KOPT-K1 (cell line): Measurements from ENCODE around the gene MTHFD2L.
"Not testable (repeated sequence)": the region's sequence is repeated elsewhere in the genome, so short reads cannot be mapped to it uniquely, and the experiment has no call there.

Experiments
- H3K27ac ChIP-seq: fragments of 200-600 bp; sonication (generic); 2 replicates; pipeline ENCODE4 v1.5.1; 2016; ENCODE audit warnings: antibody characterized with exemption, mild to moderate bottlenecking, low read depth, low read length; ENCODE audit not compliant: poor library complexity, severe bottlenecking
- H3K36me3 ChIP-seq: fragments of 200-600 bp; sonication (generic); 2 replicates; pipeline ENCODE4 v1.5.1; 2017; ENCODE audit warnings: antibody characterized with exemption, mild to moderate bottlenecking, low read length, moderate library complexity; ENCODE audit not compliant: insufficient read depth
- H3K9me3 ChIP-seq: fragments of 200-600 bp; sonication (generic); 2 replicates; pipeline ENCODE4 v1.5.1; 2017; ENCODE audit warnings: antibody characterized with exemption, low read length, mild to moderate bottlenecking; ENCODE audit not compliant: insufficient read depth, poor library complexity, severe bottlenecking

Gene MTHFD2L

GRCh38 chr4:74121643-74122579 is 36.0 kb upstream of the MTHFD2L start:
- H3K36me3 ChIP-seq: no peaks in the 10 kb centered on the region
- H3K9me3 ChIP-seq: no peaks in the 10 kb centered on the region
- H3K27ac ChIP-seq: no peak overlapping the region

- Histone ChIP-seq H3K36me3 (no peaks in the 10 kb centered on the region), H3K9me3 (no peaks in the 10 kb centered on the region), H3K27ac (no peak overlapping the region)
These were observed 34.7 kb upstream of the MTHFD2L start for GRCh38 chr4:74123065-74123728.

GRCh38 chr4:74125029-74125428 is 32.9 kb upstream of the MTHFD2L start:
- H3K9me3 ChIP-seq: no peaks in the 10 kb centered on the region
- H3K36me3 ChIP-seq: no peaks in the 10 kb centered on the region
- H3K27ac ChIP-seq: no peak overlapping the region

GRCh38 chr4:74127745-74128144 is 30.2 kb upstream of the MTHFD2L start:
- Histone ChIP-seq H3K9me3 (no peaks in the 10 kb centered on the region), H3K36me3 (no peaks in the 10 kb centered on the region), H3K27ac (no peak overlapping the region)

- H3K9me3 ChIP-seq, H3K27ac ChIP-seq, H3K36me3 ChIP-seq: not testable (repeated sequence)
These were observed 27.1 kb upstream of the MTHFD2L start for GRCh38 chr4:74130843-74131242.

GRCh38 chr4:74132188-74132587 is 25.7 kb upstream of the MTHFD2L start:
- H3K9me3 ChIP-seq, H3K27ac ChIP-seq, H3K36me3 ChIP-seq: not testable (repeated sequence)

GRCh38 chr4:74132944-74133343 is 25.0 kb upstream of the MTHFD2L start:
- Histone ChIP-seq H3K36me3 (no peaks in the 10 kb centered on the region), H3K27ac (no peak overlapping the region), H3K9me3 (peaks cover 6% of the 10 kb centered on the region)

GRCh38 chr4:74133786-74134499 is 24.0 kb upstream of the MTHFD2L start:
- Histone ChIP-seq H3K9me3 (peaks cover 6% of the 10 kb centered on the region), H3K36me3 (no peaks in the 10 kb centered on the region), H3K27ac (no peak overlapping the region)

GRCh38 chr4:74134500-74134852 is 23.4 kb upstream of the MTHFD2L start:
- no peak overlapping the region for H3K27ac ChIP-seq
- H3K9me3 ChIP-seq: peaks cover 6% of the 10 kb centered on the region
- H3K36me3 ChIP-seq: no peaks in the 10 kb centered on the region

GRCh38 chr4:74146581-74147129 is 11.3 kb upstream of the MTHFD2L start:
- no peaks in the 10 kb centered on the region for H3K36me3 ChIP-seq
- peaks cover 5% of the 10 kb centered on the region for H3K9me3 ChIP-seq
- H3K27ac ChIP-seq: no peak overlapping the region

GRCh38 chr4:74148205-74148604 is 9.7 kb upstream of the MTHFD2L start:
- H3K36me3 ChIP-seq: no peaks in the 10 kb centered on the region
- H3K27ac ChIP-seq: no peak overlapping the region
- H3K9me3 ChIP-seq: peaks cover 5% of the 10 kb centered on the region

GRCh38 chr4:74152836-74153235 is 5.1 kb upstream of the MTHFD2L start:
- H3K36me3 ChIP-seq: no peaks in the 10 kb centered on the region
- no peak overlapping the region for H3K27ac ChIP-seq

GRCh38 chr4:74156521-74156920 is 1.4 kb upstream of the MTHFD2L start:
- Histone ChIP-seq H3K27ac (no peak overlapping the region), H3K36me3 (peaks cover 14% of the 10 kb centered on the region), H3K9me3 (no peaks in the 10 kb centered on the region)

More at GRCh38 chr4:74152836-74153235, 5.1 kb upstream of the MTHFD2L start:
- no peaks in the 10 kb centered on the region for H3K9me3 ChIP-seq

- peak overlapping the region; percentile 77 for H3K27ac ChIP-seq
- no peaks in the 10 kb centered on the region for H3K9me3 ChIP-seq
- H3K36me3 ChIP-seq: peaks cover 20% of the 10 kb centered on the region
These were observed 764 bp upstream of the MTHFD2L start for GRCh38 chr4:74157154-74157553.
